HepG2 (cell line): ENCODE measurements around the gene SRCIN1. TPM values are rescaled to one million over a fixed set of nuclear protein-coding genes. Genes with fewer than 3 reads are reported as not detected.
A peak's percentile ranks its signal among the peaks of the same experiment; 100 is the strongest.

Source experiments
- ARNTL ChIP-seq: sonication (generic); formaldehyde crosslinking; IDR thresholded peaks from 2 replicates; pipeline ENCODE4 v1.4.0; 2020; ENCODE audit warnings: mild to moderate bottlenecking, missing genetic modification reagents
- BRD4 ChIP-seq: sonication (generic); formaldehyde crosslinking; IDR thresholded peaks from 2 replicates; pipeline ENCODE4 v1.4.0; 2020; ENCODE audit warnings: missing genetic modification reagents
- CBX2 ChIP-seq, 2 experiments: fragments of 200-600 bp in 1 of 2; sonication (generic); formaldehyde crosslinking in 1 of 2; IDR thresholded peaks; 2 replicates each; pipeline versions ENCODE4 v1.7.0 to v1.8.1; 2018 to 2022; ENCODE audit warnings: low read depth in 2 of 2, low read length in 1 of 2, mild to moderate bottlenecking in 1 of 2, missing genetic modification reagents in 1 of 2
- FOXO1 ChIP-seq: sonication (generic); formaldehyde crosslinking; IDR thresholded peaks from 2 replicates; pipeline ENCODE4 v1.4.0; 2020; ENCODE audit warnings: missing genetic modification reagents
- GABPB1 ChIP-seq: IDR thresholded peaks from 2 replicates; pipeline ENCODE4 v1.6.1; 2016; ENCODE audit warnings: mild to moderate bottlenecking, missing genetic modification reagents, moderate library complexity, missing compliant biosample characterization
- GATAD2A ChIP-seq: IDR thresholded peaks from 2 replicates; pipeline ENCODE4 v1.6.1; 2016
- GLI4 ChIP-seq: sonication (generic); formaldehyde crosslinking; IDR thresholded peaks from 2 replicates; pipeline ENCODE4 v1.5.1; 2020; ENCODE audit warnings: missing genetic modification reagents, mild to moderate bottlenecking, moderate library complexity, borderline replicate concordance
- HHEX ChIP-seq: IDR thresholded peaks from 2 replicates; pipeline ENCODE4 v1.6.1; 2016; ENCODE audit warnings: control low read depth
- HNRNPK ChIP-seq: fragments of 200-400 bp; formaldehyde crosslinking; IDR thresholded peaks from 2 replicates; pipeline ENCODE4 v1.6.1; 2018; ENCODE audit warnings: low read length, low read depth, moderate library complexity, mild to moderate bottlenecking; ENCODE audit not compliant: poor library complexity, severe bottlenecking
- LCORL ChIP-seq, 2 experiments: fragments of 450-650 bp in 1 of 2; sonication (generic) in 1 of 2; formaldehyde crosslinking in 1 of 2; IDR thresholded peaks; 2 replicates each; pipeline versions ENCODE4 v1.5.0 to v1.6.1; 2017 to 2020; ENCODE audit warnings: antibody characterized with exemption in 1 of 2, missing genetic modification reagents in 1 of 2
- NCOA2 ChIP-seq: sonication (generic); formaldehyde crosslinking; IDR thresholded peaks from 2 replicates; pipeline ENCODE4 v1.8.0; 2022; ENCODE audit warnings: inconsistent platforms
- PPARG ChIP-seq: conservative IDR thresholded peaks from 2 replicates; pipeline ENCODE4 v1.6.1; 2016; ENCODE audit warnings: missing biosample characterization, missing genetic modification reagents
- RAD21 ChIP-seq: fragments of 450-650 bp; formaldehyde crosslinking; IDR thresholded peaks from 2 replicates; pipeline ENCODE4 v1.5.0; 2020; ENCODE audit warnings: mild to moderate bottlenecking
- RCOR2 ChIP-seq: IDR thresholded peaks from 2 replicates; pipeline ENCODE4 v1.6.1; 2016; ENCODE audit warnings: missing biosample characterization, missing genetic modification reagents
- RORA ChIP-seq: sonication (generic); formaldehyde crosslinking; IDR thresholded peaks from 2 replicates; pipeline ENCODE4 v1.5.0; 2020; ENCODE audit warnings: mild to moderate bottlenecking, missing genetic modification reagents, moderate library complexity
- SALL2 ChIP-seq: sonication (generic); formaldehyde crosslinking; IDR thresholded peaks from 2 replicates; pipeline ENCODE4 v1.8.1; 2023; ENCODE audit warnings: mild to moderate bottlenecking, missing genetic modification reagents, inconsistent platforms
- SOX6 ChIP-seq, 2 experiments: fragments of 450-650 bp in 1 of 2; sonication (generic) in 1 of 2; formaldehyde crosslinking in 1 of 2; IDR thresholded peaks; 2 replicates each; pipeline versions ENCODE4 v1.4.0 to v1.6.1; 2017 to 2020; ENCODE audit warnings: antibody characterized with exemption in 1 of 2, mild to moderate bottlenecking in 1 of 2, missing genetic modification reagents in 1 of 2
- SRSF1 ChIP-seq: fragments of 200-400 bp; formaldehyde crosslinking; optimal IDR thresholded peaks from 2 replicates; pipeline ENCODE3; 2017; ENCODE audit warnings: mild to moderate bottlenecking, low read depth, low read length, moderate library complexity
- TAF1 ChIP-seq: sonication (generic); formaldehyde crosslinking; IDR thresholded peaks from 2 replicates; pipeline ENCODE4 v1.4.0; 2020; ENCODE audit warnings: missing genetic modification reagents
- TAF15 ChIP-seq: fragments of 200-400 bp; formaldehyde crosslinking; IDR thresholded peaks from one replicate; pipeline ENCODE4 v1.6.1; 2018; ENCODE audit warnings: mild to moderate bottlenecking, low read depth, low read length; ENCODE audit not compliant: poor library complexity, severe bottlenecking
- ZMYM2 ChIP-seq: sonication (generic); formaldehyde crosslinking; IDR thresholded peaks from 2 replicates; pipeline ENCODE4 v1.8.0; 2022; ENCODE audit warnings: mild to moderate bottlenecking, missing genetic modification reagents
- ZNF253 ChIP-seq: sonication (generic); formaldehyde crosslinking; IDR thresholded peaks from 2 replicates; pipeline ENCODE4 v1.8.0; 2022; ENCODE audit warnings: mild to moderate bottlenecking, missing genetic modification reagents, borderline replicate concordance
- ZNF264 ChIP-seq: sonication (generic); formaldehyde crosslinking; IDR thresholded peaks from 2 replicates; pipeline ENCODE4 v1.4.0; 2020; ENCODE audit warnings: missing genetic modification reagents
- ZNF547 ChIP-seq: sonication (generic); formaldehyde crosslinking; IDR thresholded peaks from 2 replicates; pipeline ENCODE4 v1.5.1; 2020; ENCODE audit warnings: mild to moderate bottlenecking, missing genetic modification reagents
- ZNF562 ChIP-seq: sonication (generic); formaldehyde crosslinking; IDR thresholded peaks from 2 replicates; pipeline ENCODE4 v1.8.0; 2022; ENCODE audit warnings: missing genetic modification reagents, borderline replicate concordance
- ZNF891 ChIP-seq: sonication (generic); formaldehyde crosslinking; IDR thresholded peaks from 2 replicates; pipeline ENCODE4 v1.5.0; 2020; ENCODE audit warnings: mild to moderate bottlenecking, missing genetic modification reagents
- polyA plus RNA-seq, 8 experiments: library from polyadenylated mRNA; depleted of rRNA in 3 of 8; stranded (reverse) in 7 of 8; unstranded in 1 of 8; fragments of >200 nt; fragmentation: Illumina TruSeq in 4 of 8; extraction: Trizol in 4 of 8; gene quantifications; 2 replicates each; pipeline versions ENCODE4 v1.2.1 to v1.2.3, GENCODE V29; 2011 to 2016; ENCODE audit warnings: low read depth in 4 of 8, missing spikeins in 1 of 8, mixed read lengths in 1 of 8; ENCODE audit not compliant: insufficient read depth in 1 of 8
- total RNA-seq, 5 experiments: library from RNA; depleted of rRNA; stranded (reverse); fragments of >200 nt; fragmentation: Illumina TruSeq; extraction: Trizol; gene quantifications; 2 replicates each; pipeline ENCODE4 v1.2.3, GENCODE V29; 2016; ENCODE audit warnings: low read depth in 1 of 5
- TF ChIP-seq, protein P1 (sequence below): sonication (generic); formaldehyde crosslinking; IDR thresholded peaks from 2 replicates; pipeline ENCODE4 v1.4.0; 2020; ENCODE audit warnings: missing genetic modification reagents, mild to moderate bottlenecking, borderline replicate concordance
- TF ChIP-seq, protein P2 (sequence below): sonication (generic); formaldehyde crosslinking; IDR thresholded peaks from 2 replicates; pipeline ENCODE4 v1.4.0; 2020; ENCODE audit warnings: missing genetic modification reagents, borderline replicate concordance

Gene SRCIN1
- total and polyA plus RNA-seq, 2 of the 13 experiments (the other 11 are each of a cell fraction or from before 2014, with no cell fraction given), result 1.2 to 9.6 TPM

- TF ChIP-seq, protein P1, sequence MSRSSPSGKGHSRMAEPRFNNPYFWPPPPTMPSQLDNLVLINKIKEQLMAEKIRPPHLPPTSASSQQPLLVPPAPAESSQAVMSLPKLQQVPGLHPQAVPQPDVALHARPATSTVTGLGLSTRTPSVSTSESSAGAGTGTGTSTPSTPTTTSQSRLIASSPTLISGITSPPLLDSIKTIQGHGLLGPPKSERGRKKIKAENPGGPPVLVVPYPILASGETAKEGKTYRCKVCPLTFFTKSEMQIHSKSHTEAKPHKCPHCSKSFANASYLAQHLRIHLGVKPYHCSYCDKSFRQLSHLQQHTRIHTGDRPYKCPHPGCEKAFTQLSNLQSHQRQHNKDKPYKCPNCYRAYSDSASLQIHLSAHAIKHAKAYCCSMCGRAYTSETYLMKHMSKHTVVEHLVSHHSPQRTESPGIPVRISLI (CRISPR knock-in tag), result peak; percentile 98
- TF ChIP-seq NCOA2 (CRISPR knock-in tag), result peak; percentile 93
- no peak for TF ChIP-seq LCORL (IDR thresholded peaks at IDR 0.05)
- TF ChIP-seq LCORL (CRISPR knock-in tag; IDR thresholded peaks at IDR 0.05), result peak; percentile 48; the same call in 1 of the 2 replicates
- 0 out of 2 replicates have a peak, but pooled peaks have one; percentile 66 for TF ChIP-seq BRD4 (CRISPR knock-in tag)
- peak; percentile 9; the same call in 1 of the 2 replicates for TF ChIP-seq ZNF891 (CRISPR knock-in tag)
- no peak for TF ChIP-seq CBX2 (IDR thresholded peaks at IDR 0.05; ENCODE audit: low read depth, low read length)
- TF ChIP-seq CBX2 (CRISPR knock-in tag; IDR thresholded peaks at IDR 0.05; ENCODE audit: low read depth), result no peak
- TF ChIP-seq RCOR2 (CRISPR knock-in tag), result no peak
- TF ChIP-seq SALL2 (CRISPR knock-in tag), result no peak
- no peak for TF ChIP-seq SOX6 (IDR thresholded peaks at IDR 0.05)
- peak; percentile 90 for TF ChIP-seq SOX6 (CRISPR knock-in tag; IDR thresholded peaks at IDR 0.05)
- TF ChIP-seq GATAD2A (CRISPR knock-in tag), result peak; percentile 87
- TF ChIP-seq HHEX (CRISPR knock-in tag), result peak; percentile 46; the same call in 1 of the 2 replicates
- no peak for TF ChIP-seq ZNF562 (CRISPR knock-in tag)
- no peak for TF ChIP-seq ZNF547
- no peak for TF ChIP-seq SRSF1
- no peak for TF ChIP-seq ZNF253 (CRISPR knock-in tag)
- TF ChIP-seq RORA (CRISPR knock-in tag), result no peak
- TF ChIP-seq TAF15, result no peak
- TF ChIP-seq PPARG (CRISPR knock-in tag), result peak; percentile 59
- TF ChIP-seq RAD21 (CRISPR knock-in tag), result no peak
- 0 out of 2 replicates have a peak, but pooled peaks have one; percentile 23 for TF ChIP-seq ZMYM2 (CRISPR knock-in tag)
- no peak for TF ChIP-seq HNRNPK
- TF ChIP-seq GABPB1 (CRISPR knock-in tag), result no peak
- TF ChIP-seq ARNTL (CRISPR knock-in tag), result peak; percentile 89
- TF ChIP-seq TAF1 (CRISPR knock-in tag), result no peak
- TF ChIP-seq GLI4 (CRISPR knock-in tag), result no peak
- peak; percentile 88; the same call in 1 of the 2 replicates for TF ChIP-seq FOXO1 (CRISPR knock-in tag)
- TF ChIP-seq ZNF264, result no peak
- TF ChIP-seq, protein P2, sequence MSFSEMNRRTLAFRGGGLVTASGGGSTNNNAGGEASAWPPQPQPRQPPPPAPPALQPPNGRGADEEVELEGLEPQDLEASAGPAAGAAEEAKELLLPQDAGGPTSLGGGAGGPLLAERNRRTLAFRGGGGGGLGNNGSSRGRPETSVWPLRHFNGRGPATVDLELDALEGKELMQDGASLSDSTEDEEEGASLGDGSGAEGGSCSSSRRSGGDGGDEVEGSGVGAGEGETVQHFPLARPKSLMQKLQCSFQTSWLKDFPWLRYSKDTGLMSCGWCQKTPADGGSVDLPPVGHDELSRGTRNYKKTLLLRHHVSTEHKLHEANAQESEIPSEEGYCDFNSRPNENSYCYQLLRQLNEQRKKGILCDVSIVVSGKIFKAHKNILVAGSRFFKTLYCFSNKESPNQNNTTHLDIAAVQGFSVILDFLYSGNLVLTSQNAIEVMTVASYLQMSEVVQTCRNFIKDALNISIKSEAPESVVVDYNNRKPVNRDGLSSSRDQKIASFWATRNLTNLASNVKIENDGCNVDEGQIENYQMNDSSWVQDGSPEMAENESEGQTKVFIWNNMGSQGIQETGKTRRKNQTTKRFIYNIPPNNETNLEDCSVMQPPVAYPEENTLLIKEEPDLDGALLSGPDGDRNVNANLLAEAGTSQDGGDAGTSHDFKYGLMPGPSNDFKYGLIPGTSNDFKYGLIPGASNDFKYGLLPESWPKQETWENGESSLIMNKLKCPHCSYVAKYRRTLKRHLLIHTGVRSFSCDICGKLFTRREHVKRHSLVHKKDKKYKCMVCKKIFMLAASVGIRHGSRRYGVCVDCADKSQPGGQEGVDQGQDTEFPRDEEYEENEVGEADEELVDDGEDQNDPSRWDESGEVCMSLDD (CRISPR knock-in tag), result peak; percentile 81; the same call in 1 of the 2 replicates
These were observed 12.4 kb upstream of the SRCIN1 start (continued) for GRCh38 chr17:38617967-38618760.
